Mammary epithelial cell (primary cell): ENCODE measurements around the gene PHOSPHO1.

Source experiments
- EZH2 ChIP-seq: IDR thresholded peaks from 2 replicates; pipeline ENCODE4 v1.6.1; 2012; ENCODE audit warnings: low read length, inconsistent platforms, borderline replicate concordance
- TF ChIP-seq, protein P1 (sequence below), 2 donors: IDR thresholded peaks in 1 of 2; conservative IDR thresholded peaks in 1 of 2; 2 replicates each; pipeline ENCODE4 v1.5.1; 2011 to 2012; ENCODE audit warnings: inconsistent platforms in 2 of 2, low read length in 2 of 2, mild to moderate bottlenecking in 2 of 2, control low read depth in 1 of 2, low read depth in 1 of 2; ENCODE audit not compliant: insufficient read depth in 1 of 2; ENCODE audit errors: extremely low read depth in 1 of 2

DNA sequence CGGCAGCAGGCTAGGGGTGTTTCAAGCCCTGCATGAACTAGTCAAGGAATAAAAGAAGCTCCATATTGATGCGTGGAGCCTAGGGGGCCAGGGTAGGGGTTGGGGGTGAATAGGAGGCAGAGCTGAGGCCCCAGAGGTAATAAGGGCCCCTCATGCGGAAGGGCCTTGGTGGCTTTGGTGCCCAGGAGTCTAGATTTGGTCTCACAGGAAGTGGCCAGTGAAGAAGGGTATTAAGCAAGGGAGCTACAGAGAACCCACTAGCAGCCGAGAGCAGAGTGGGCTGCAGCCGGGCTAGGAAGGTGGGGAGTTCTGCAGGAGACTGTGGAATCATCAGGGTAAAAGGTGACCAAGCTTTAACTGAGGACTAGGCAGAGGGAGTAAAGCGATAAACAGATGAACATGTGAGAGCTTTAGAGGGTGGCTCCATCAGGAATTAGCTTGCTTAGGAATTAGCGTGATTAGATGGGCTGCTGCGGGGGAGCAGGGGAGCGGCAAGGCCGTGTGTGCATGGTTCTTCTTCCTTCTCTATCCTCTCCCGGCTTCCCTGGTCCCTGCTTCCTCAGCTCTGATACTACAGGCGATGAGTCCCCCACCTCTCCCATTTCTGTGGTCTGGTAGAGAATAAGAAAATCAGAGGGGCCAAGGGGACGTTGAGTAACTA is 30.0 kb downstream of the PHOSPHO1 start:
- TF ChIP-seq EZH2 = no peak
- TF ChIP-seq, protein P1, sequence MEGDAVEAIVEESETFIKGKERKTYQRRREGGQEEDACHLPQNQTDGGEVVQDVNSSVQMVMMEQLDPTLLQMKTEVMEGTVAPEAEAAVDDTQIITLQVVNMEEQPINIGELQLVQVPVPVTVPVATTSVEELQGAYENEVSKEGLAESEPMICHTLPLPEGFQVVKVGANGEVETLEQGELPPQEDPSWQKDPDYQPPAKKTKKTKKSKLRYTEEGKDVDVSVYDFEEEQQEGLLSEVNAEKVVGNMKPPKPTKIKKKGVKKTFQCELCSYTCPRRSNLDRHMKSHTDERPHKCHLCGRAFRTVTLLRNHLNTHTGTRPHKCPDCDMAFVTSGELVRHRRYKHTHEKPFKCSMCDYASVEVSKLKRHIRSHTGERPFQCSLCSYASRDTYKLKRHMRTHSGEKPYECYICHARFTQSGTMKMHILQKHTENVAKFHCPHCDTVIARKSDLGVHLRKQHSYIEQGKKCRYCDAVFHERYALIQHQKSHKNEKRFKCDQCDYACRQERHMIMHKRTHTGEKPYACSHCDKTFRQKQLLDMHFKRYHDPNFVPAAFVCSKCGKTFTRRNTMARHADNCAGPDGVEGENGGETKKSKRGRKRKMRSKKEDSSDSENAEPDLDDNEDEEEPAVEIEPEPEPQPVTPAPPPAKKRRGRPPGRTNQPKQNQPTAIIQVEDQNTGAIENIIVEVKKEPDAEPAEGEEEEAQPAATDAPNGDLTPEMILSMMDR (conservative IDR thresholded peaks at IDR 0.05 in 1 of 2, IDR thresholded peaks at IDR 0.05 in 1 of 2; ENCODE audit: extremely low read depth in 1 of 2, insufficient read depth in 1 of 2, low read depth in 1 of 2, low read length in 2 of 2) = no peak
